GM23248 (cell line): ENCODE measurements around the gene GNB5. TPM values are rescaled to one million over a fixed set of nuclear protein-coding genes. Genes with fewer than 3 reads are reported as not detected.
"Not testable (repeated sequence)": the region's sequence is repeated elsewhere in the genome, so short reads cannot be mapped to it uniquely, and the experiment has no call there.

ENCODE experiments used
- DNase-seq: peaks from one replicate; pipeline ENCODE4 v3.0.0-alpha.2; 2015
- H2AFZ ChIP-seq: fragments of 200-600 bp; sonication (generic); 2 replicates; pipeline ENCODE4 v1.6.1; 2016; ENCODE audit warnings: antibody characterized with exemption
- H3F3A ChIP-seq: fragments of 200-600 bp; sonication (generic); 2 replicates; pipeline ENCODE4 v1.6.1; 2016; ENCODE audit warnings: mild to moderate bottlenecking, antibody characterized with exemption, mixed run types; ENCODE audit not compliant: insufficient read depth
- H3K27ac ChIP-seq: fragments of 200-600 bp; sonication (generic); 2 replicates; pipeline ENCODE4 v1.5.1; 2016; ENCODE audit warnings: mild to moderate bottlenecking
- H3K27me3 ChIP-seq: fragments of 200-600 bp; sonication (generic); replicated peaks from 2 replicates; pipeline ENCODE4 v1.6.1; 2016; ENCODE audit warnings: mild to moderate bottlenecking; ENCODE audit not compliant: insufficient read depth
- H3K36me3 ChIP-seq: fragments of 200-600 bp; sonication (generic); 2 replicates; pipeline ENCODE4 v1.6.1; 2016; ENCODE audit warnings: low read depth, mild to moderate bottlenecking
- H3K4me1 ChIP-seq: fragments of 200-600 bp; sonication (generic); 2 replicates; pipeline ENCODE4 v1.6.1; 2016; ENCODE audit warnings: mild to moderate bottlenecking; ENCODE audit not compliant: insufficient read depth
- H3K4me2 ChIP-seq: fragments of 200-600 bp; sonication (generic); one replicate; pipeline ENCODE4 v1.6.1; 2016; ENCODE audit warnings: mild to moderate bottlenecking; ENCODE audit not compliant: unreplicated experiment
- H3K4me3 ChIP-seq: fragments of 200-600 bp; sonication (generic); 2 replicates; pipeline ENCODE4 v1.5.1; 2016; ENCODE audit warnings: mild to moderate bottlenecking
- H3K79me2 ChIP-seq: fragments of 200-600 bp; sonication (generic); 2 replicates; pipeline ENCODE4 v1.6.1; 2016; ENCODE audit warnings: mild to moderate bottlenecking; ENCODE audit not compliant: insufficient read depth
- H3K9ac ChIP-seq: fragments of 200-600 bp; sonication (generic); 2 replicates; pipeline ENCODE4 v1.6.1; 2016; ENCODE audit warnings: mild to moderate bottlenecking
- H3K9me2 ChIP-seq: fragments of 200-600 bp; sonication (generic); 2 replicates; pipeline ENCODE4 v1.6.1; 2016; ENCODE audit warnings: mixed run types, mild to moderate bottlenecking, moderate library complexity; ENCODE audit not compliant: insufficient read depth
- H3K9me3 ChIP-seq: fragments of 200-600 bp; sonication (generic); one replicate; pipeline ENCODE4 v1.6.1; 2017; ENCODE audit warnings: low read depth
- H4K20me1 ChIP-seq: fragments of 200-600 bp; sonication (generic); 2 replicates; pipeline ENCODE4 v1.6.0; 2016; ENCODE audit not compliant: insufficient read depth
- EZH2 ChIP-seq: fragments of 200-600 bp; sonication (generic); IDR thresholded peaks from 2 replicates; pipeline ENCODE4 v1.6.1; 2018; ENCODE audit warnings: antibody characterized with exemption, mild to moderate bottlenecking; ENCODE audit not compliant: insufficient read depth, poor library complexity, severe bottlenecking
- EZH2phosphoT487 ChIP-seq: fragments of 200-600 bp; sonication (generic); IDR thresholded peaks from 2 replicates; pipeline ENCODE4 v1.6.1; 2018; ENCODE audit warnings: antibody characterized with exemption, moderate library complexity, mild to moderate bottlenecking, low read depth; ENCODE audit not compliant: insufficient read depth
- WGBS, 2 experiments: methylation state at CpG; one replicate each; pipeline ENCODE4 v1.1.6; 2015 to 2017; ENCODE audit warnings: low lambda C conversion rate in 2 of 2, low coverage in 1 of 2; ENCODE audit errors: missing lambda C conversion rate in 2 of 2; 5-methylcytosine and 5-hydroxymethylcytosine counted together
- in situ Hi-C: fragments of 300-500 bp; cut with MboI; formaldehyde crosslinking; loops from 2 replicates; pipeline ENCODE4 v1.15.0; 2020
- polyA plus RNA-seq: library from polyadenylated mRNA; unstranded; fragments of >200 nt; fragmentation: Nextera tagmentation; extraction: Ambion mirVana; gene quantifications from 2 replicates; pipeline ENCODE4 v1.2.1, GENCODE V29; 2016
- total RNA-seq: library from RNA; depleted of rRNA; stranded (reverse); fragments of >200 nt; shearing (Covaris generic); gene quantifications from 2 replicates; pipeline ENCODE4 v1.2.3, GENCODE V29; 2014

Gene GNB5
- total and polyA plus RNA-seq, 2 experiments from 2014 or later: 39.9 to 42.8 TPM

- Histone ChIP-seq H3K27ac (no peak overlapping the region), H3K36me3 (no peaks in the 10 kb centered on the region), H2AFZ (no peak overlapping the region), H3K9ac (no peak overlapping the region), H3K27me3 (no peaks in the 10 kb centered on the region), H3K79me2 (no peaks in the 10 kb centered on the region), H3K9me2 (no peaks in the 10 kb centered on the region), H3K4me2 (no peak overlapping the region), H3F3A (peaks cover 45% of the 10 kb centered on the region), H3K4me3 (no peak overlapping the region), H4K20me1 (no peaks in the 10 kb centered on the region), H3K9me3 (no peaks in the 10 kb centered on the region), H3K4me1 (peaks cover 15% of the 10 kb centered on the region)
- in situ Hi-C loops: no loop called here
- TF ChIP-seq EZH2 (no peak), EZH2phosphoT487 (no peak)
- no peak for DNase-seq
- WGBS, 2 experiments: 95 to 96% methylated on average over 15 of the region's 15 CpGs
Observed at GRCh38 chr15:52099651-52100272, 91.4 kb downstream of the GNB5 start.

GRCh38 chr15:52098323-52098722 lies 92.9 kb downstream of the GNB5 start:
- Histone ChIP-seq H3K36me3 (no peaks in the 10 kb centered on the region), H3K9me2 (no peaks in the 10 kb centered on the region), H3K4me2 (no peak overlapping the region), H4K20me1 (no peaks in the 10 kb centered on the region), H3K9ac (no peak overlapping the region), H3K79me2 (no peaks in the 10 kb centered on the region), H3K4me1 (peaks cover 24% of the 10 kb centered on the region), H3F3A (peaks cover 51% of the 10 kb centered on the region), H3K27me3 (no peaks in the 10 kb centered on the region), H2AFZ (no peak overlapping the region), H3K4me3 (no peak overlapping the region), H3K9me3 (no peaks in the 10 kb centered on the region), H3K27ac (no peak overlapping the region)
- 94 to 96% methylated on average over 2 of the region's 2 CpGs for WGBS, 2 experiments
- DNase-seq: no peak
- in situ Hi-C loops: no loop called here
- no peak for TF ChIP-seq EZH2
- no peak for TF ChIP-seq EZH2phosphoT487

GRCh38 chr15:52097180-52097579 lies 94.0 kb downstream of the GNB5 start:
- no peak for DNase-seq
- no peak overlapping the region for H3K4me2 ChIP-seq
- TF ChIP-seq EZH2 (no peak), EZH2phosphoT487 (no peak)
- H3K79me2 ChIP-seq: no peaks in the 10 kb centered on the region
- H3K4me1 ChIP-seq: peaks cover 33% of the 10 kb centered on the region
- H3K36me3 ChIP-seq: no peaks in the 10 kb centered on the region
- no peak overlapping the region for H3K27ac ChIP-seq
- in situ Hi-C loops: no loop called here
- H3K27me3 ChIP-seq: no peaks in the 10 kb centered on the region
- no peak overlapping the region for H3K4me3 ChIP-seq
- no peak overlapping the region for H2AFZ ChIP-seq
- no peaks in the 10 kb centered on the region for H3K9me2 ChIP-seq
- H3F3A ChIP-seq: peaks cover 51% of the 10 kb centered on the region
- H3K9me3 ChIP-seq: no peaks in the 10 kb centered on the region
- H4K20me1 ChIP-seq: no peaks in the 10 kb centered on the region
- no peak overlapping the region for H3K9ac ChIP-seq

GRCh38 chr15:52096536-52096935 lies 94.7 kb downstream of the GNB5 start:
- Histone ChIP-seq H3K27ac (peak overlapping the region; percentile 96), H3F3A (peaks cover 44% of the 10 kb centered on the region), H3K4me1 (peaks cover 33% of the 10 kb centered on the region)
- 97 to 99% methylated on average over 9 of the region's 9 CpGs for WGBS, 2 experiments
- H2AFZ ChIP-seq, H4K20me1 ChIP-seq, H3K79me2 ChIP-seq, H3K4me3 ChIP-seq, H3K27me3 ChIP-seq, H3K4me2 ChIP-seq, DNase-seq, H3K9ac ChIP-seq, H3K36me3 ChIP-seq, H3K9me3 ChIP-seq, H3K9me2 ChIP-seq, in situ Hi-C loops: not testable (repeated sequence)

GRCh38 chr15:52095597-52096262 lies 95.5 kb downstream of the GNB5 start:
- peak overlapping the region; percentile 75 for H3K9ac ChIP-seq
- peak; percentile 95 for DNase-seq
- H3K9me2 ChIP-seq: no peaks in the 10 kb centered on the region
- no peaks in the 10 kb centered on the region for H4K20me1 ChIP-seq
- H3K27me3 ChIP-seq: no peaks in the 10 kb centered on the region
- 0 to 1% methylated on average over 4 of the region's 4 CpGs for WGBS, 2 experiments
- no peaks in the 10 kb centered on the region for H3K36me3 ChIP-seq
- H2AFZ ChIP-seq: no peak overlapping the region
- peak overlapping the region; percentile 96 for H3K27ac ChIP-seq
- H3K9me3 ChIP-seq: no peaks in the 10 kb centered on the region
- peaks cover 33% of the 10 kb centered on the region for H3K4me1 ChIP-seq
- H3K4me3 ChIP-seq: peak overlapping the region; percentile 34; the same call in 1 of the 2 replicates
- H3K4me2 ChIP-seq: peak overlapping the region; percentile 66
- TF ChIP-seq EZH2phosphoT487: no peak
- no peak for TF ChIP-seq EZH2
- peaks cover 39% of the 10 kb centered on the region for H3F3A ChIP-seq
- H3K79me2 ChIP-seq: no peaks in the 10 kb centered on the region
- in situ Hi-C loops: no loop called here
